ENCODE measurements around the gene CCSAP.

DNA sequence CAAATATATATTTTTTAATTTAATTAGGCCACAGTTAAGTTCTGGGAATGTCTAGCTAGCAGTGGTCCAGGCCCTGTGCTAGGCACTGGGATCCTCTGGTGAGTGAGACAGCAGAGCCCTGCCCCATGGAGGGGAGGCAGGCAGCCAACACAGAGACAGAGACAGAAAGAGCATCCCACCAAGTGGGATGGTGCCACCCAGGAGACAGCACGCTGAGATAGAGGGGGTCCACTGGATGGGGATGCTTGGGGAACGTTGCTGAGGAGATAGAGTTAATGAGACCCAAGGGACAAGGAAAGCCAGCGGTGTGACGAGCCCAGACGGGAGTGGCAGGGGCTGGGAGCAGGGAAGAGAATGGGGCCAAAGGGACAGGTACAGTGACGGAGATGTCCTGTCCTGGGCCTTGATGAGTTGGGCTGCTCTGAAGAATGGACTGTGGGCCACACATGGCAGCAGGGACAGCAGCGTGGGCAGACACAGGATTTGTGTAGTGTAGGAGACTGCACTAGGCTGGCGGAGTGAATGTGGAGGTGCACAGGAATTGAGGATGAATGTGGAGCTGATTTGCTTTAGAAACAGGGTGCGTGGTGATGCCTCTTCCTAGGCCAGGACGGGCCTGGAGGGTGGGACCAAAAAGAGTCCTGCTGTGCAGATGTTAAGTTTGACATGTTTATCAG lies 49.2 kb downstream of the CCSAP start:
- TF ChIP-seq, protein P1, sequence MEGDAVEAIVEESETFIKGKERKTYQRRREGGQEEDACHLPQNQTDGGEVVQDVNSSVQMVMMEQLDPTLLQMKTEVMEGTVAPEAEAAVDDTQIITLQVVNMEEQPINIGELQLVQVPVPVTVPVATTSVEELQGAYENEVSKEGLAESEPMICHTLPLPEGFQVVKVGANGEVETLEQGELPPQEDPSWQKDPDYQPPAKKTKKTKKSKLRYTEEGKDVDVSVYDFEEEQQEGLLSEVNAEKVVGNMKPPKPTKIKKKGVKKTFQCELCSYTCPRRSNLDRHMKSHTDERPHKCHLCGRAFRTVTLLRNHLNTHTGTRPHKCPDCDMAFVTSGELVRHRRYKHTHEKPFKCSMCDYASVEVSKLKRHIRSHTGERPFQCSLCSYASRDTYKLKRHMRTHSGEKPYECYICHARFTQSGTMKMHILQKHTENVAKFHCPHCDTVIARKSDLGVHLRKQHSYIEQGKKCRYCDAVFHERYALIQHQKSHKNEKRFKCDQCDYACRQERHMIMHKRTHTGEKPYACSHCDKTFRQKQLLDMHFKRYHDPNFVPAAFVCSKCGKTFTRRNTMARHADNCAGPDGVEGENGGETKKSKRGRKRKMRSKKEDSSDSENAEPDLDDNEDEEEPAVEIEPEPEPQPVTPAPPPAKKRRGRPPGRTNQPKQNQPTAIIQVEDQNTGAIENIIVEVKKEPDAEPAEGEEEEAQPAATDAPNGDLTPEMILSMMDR (IDR thresholded peaks at IDR 0.05; ENCODE audit: low read depth, low read length, poor library complexity, severe bottlenecking): no peak
- no peak for TF ChIP-seq EZH2phosphoT487 (IDR thresholded peaks at IDR 0.05; ENCODE audit: borderline replicate concordance, low read length)
